H9 (cell line): Measurements from ENCODE around the gene DIS3L2. TPM values are rescaled to one million over a fixed set of nuclear protein-coding genes. Genes with fewer than 3 reads are reported as not detected.

Experiments used
- DNase-seq: peaks from one replicate; pipeline ENCODE4 v3.0.0-alpha.2; 2017
- H2AFZ ChIP-seq: one replicate; pipeline ENCODE4 v1.6.1; 2013; ENCODE audit warnings: mild to moderate bottlenecking, low read length, control low read depth, moderate library complexity
- H2AK5ac ChIP-seq: 2 replicates; pipeline ENCODE4 v1.6.1; 2013; ENCODE audit warnings: low read length, control low read depth, mixed read lengths; ENCODE audit not compliant: insufficient read length
- H2BK120ac ChIP-seq: one replicate; pipeline ENCODE4 v1.6.1; 2013; ENCODE audit warnings: low read depth, mild to moderate bottlenecking, low read length, control low read depth, inconsistent platforms; ENCODE audit not compliant: poor library complexity, severe bottlenecking
- H2BK12ac ChIP-seq: 2 replicates; pipeline ENCODE4 v1.6.1; 2013; ENCODE audit warnings: low read length, control low read depth, mixed read lengths, low read depth; ENCODE audit not compliant: insufficient read length
- H2BK15ac ChIP-seq: 2 replicates; pipeline ENCODE4 v1.6.1; 2013; ENCODE audit warnings: low read depth, low read length, control low read depth
- H2BK20ac ChIP-seq: one replicate; pipeline ENCODE4 v1.6.1; 2013; ENCODE audit warnings: low read depth, mild to moderate bottlenecking, low read length, control low read depth, inconsistent platforms; ENCODE audit not compliant: poor library complexity, severe bottlenecking
- H2BK5ac ChIP-seq: 2 replicates; pipeline ENCODE4 v1.6.1; 2013; ENCODE audit warnings: low read length, control low read depth, mixed read lengths; ENCODE audit not compliant: insufficient read length
- H3K14ac ChIP-seq: 2 replicates; pipeline ENCODE4 v1.6.1; 2013; ENCODE audit warnings: low read length, control low read depth; ENCODE audit not compliant: insufficient read depth
- H3K18ac ChIP-seq: 2 replicates; pipeline ENCODE4 v1.6.1; 2013; ENCODE audit warnings: low read depth, mild to moderate bottlenecking, mixed read lengths, low read length, control low read depth; ENCODE audit not compliant: insufficient read length
- H3K23ac ChIP-seq: 2 replicates; pipeline ENCODE4 v1.6.1; 2013; ENCODE audit warnings: low read length, control low read depth, mixed read lengths, low read depth; ENCODE audit not compliant: insufficient read length
- H3K23me2 ChIP-seq: 2 replicates; pipeline ENCODE4 v1.6.1; 2013; ENCODE audit warnings: low read depth, mild to moderate bottlenecking, mixed read lengths, low read length, control low read depth; ENCODE audit not compliant: insufficient read length, poor library complexity, severe bottlenecking
- H3K27ac ChIP-seq: 2 replicates; pipeline ENCODE4 v1.5.1; 2013; ENCODE audit warnings: low read length, control low read depth, mixed read lengths, low read depth; ENCODE audit not compliant: insufficient read length
- H3K27me3 ChIP-seq: 2 replicates; pipeline ENCODE4 v1.6.1; 2013; ENCODE audit warnings: low read length, control low read depth, inconsistent platforms; ENCODE audit not compliant: insufficient read depth
- H3K4ac ChIP-seq: 2 replicates; pipeline ENCODE4 v1.6.1; 2013; ENCODE audit warnings: low read depth, mild to moderate bottlenecking, control low read depth, inconsistent platforms, low read length, moderate library complexity
- H3K4me1 ChIP-seq: 2 replicates; pipeline ENCODE4 v1.6.1; 2013; ENCODE audit warnings: low read length, control low read depth, inconsistent platforms; ENCODE audit not compliant: insufficient read depth
- H3K4me2 ChIP-seq: 2 replicates; pipeline ENCODE4 v1.6.1; 2013; ENCODE audit warnings: low read length, control low read depth, mixed read lengths; ENCODE audit not compliant: insufficient read length, insufficient read depth
- H3K56ac ChIP-seq: 2 replicates; pipeline ENCODE4 v1.6.1; 2013; ENCODE audit warnings: low read depth, mild to moderate bottlenecking, mixed read lengths, low read length, control low read depth; ENCODE audit not compliant: insufficient read length
- H3K79me1 ChIP-seq: 2 replicates; pipeline ENCODE4 v1.6.1; 2013; ENCODE audit warnings: low read depth, mild to moderate bottlenecking, moderate library complexity, low read length, control low read depth, inconsistent platforms; ENCODE audit not compliant: insufficient read depth, poor library complexity, severe bottlenecking
- H3K79me2 ChIP-seq: 2 replicates; pipeline ENCODE4 v1.6.1; 2013; ENCODE audit warnings: low read length, control low read depth, inconsistent platforms; ENCODE audit not compliant: insufficient read depth
- H3K9ac ChIP-seq: 2 replicates; pipeline ENCODE4 v1.6.1; 2013; ENCODE audit warnings: low read length, control low read depth, mixed read lengths; ENCODE audit not compliant: insufficient read length; ENCODE audit errors: extremely low read depth
- H3K9me3 ChIP-seq: one replicate; pipeline ENCODE4 v1.6.1; 2013; ENCODE audit warnings: low read depth, low read length, inconsistent platforms; ENCODE audit not compliant: control insufficient read depth
- H3T11ph ChIP-seq: one replicate; pipeline ENCODE4 v1.6.1; 2013; ENCODE audit warnings: mild to moderate bottlenecking, low read length, control low read depth, inconsistent platforms
- H4K20me1 ChIP-seq: one replicate; pipeline ENCODE4 v1.6.1; 2013; ENCODE audit not compliant: control insufficient read depth, insufficient read length, insufficient read depth
- H4K5ac ChIP-seq: 2 replicates; pipeline ENCODE4 v1.6.1; 2013; ENCODE audit warnings: low read depth, mild to moderate bottlenecking, mixed read lengths, low read length, control low read depth; ENCODE audit not compliant: insufficient read length
- H4K8ac ChIP-seq: replicated peaks from 2 replicates; pipeline ENCODE4 v1.6.1; 2013; ENCODE audit warnings: low read length, control low read depth, mixed read lengths, low read depth; ENCODE audit not compliant: insufficient read length
- H4K91ac ChIP-seq: 2 replicates; pipeline ENCODE4 v1.6.1; 2013; ENCODE audit warnings: low read depth, mild to moderate bottlenecking, moderate library complexity, mixed read lengths, low read length, control low read depth; ENCODE audit not compliant: insufficient read length
- H3K27ac Mint-ChIP-seq, 3 experiments: 2 replicates in 2 of 3; 3 replicates in 1 of 3; pipeline ENCODE4 v1.8.0; 2020 to 2021; ENCODE audit warnings: mixed read lengths in 3 of 3, mild to moderate bottlenecking in 1 of 3, moderate library complexity in 1 of 3
- H3K27me3 Mint-ChIP-seq: 2 replicates; pipeline ENCODE4 v1.8.0; 2021; ENCODE audit warnings: low read depth, mild to moderate bottlenecking, moderate library complexity, mixed read lengths
- H3K36me3 Mint-ChIP-seq, 3 experiments: 2 replicates in 2 of 3; 3 replicates in 1 of 3; pipeline ENCODE4 v1.8.0; 2020 to 2021; ENCODE audit warnings: low read depth in 3 of 3, mixed read lengths in 3 of 3; ENCODE audit not compliant: insufficient read depth in 1 of 3
- H3K4me1 Mint-ChIP-seq, 2 experiments: 2 replicates each; pipeline ENCODE4 v1.8.0; 2020; ENCODE audit warnings: mixed read lengths in 2 of 2
- H3K4me3 Mint-ChIP-seq, 2 experiments: 2 replicates in 1 of 2; 3 replicates in 1 of 2; pipeline ENCODE4 v1.8.0; 2020 to 2021; ENCODE audit warnings: mild to moderate bottlenecking in 2 of 2, mixed read lengths in 2 of 2, moderate library complexity in 1 of 2
- H3K9me3 Mint-ChIP-seq, 2 experiments: 2 replicates in 1 of 2; 3 replicates in 1 of 2; pipeline ENCODE4 v1.8.0; 2020; ENCODE audit warnings: mild to moderate bottlenecking in 2 of 2, mixed read lengths in 2 of 2, moderate library complexity in 1 of 2
- CTCF ChIP-seq: fragments of 200-600 bp; sonication (generic); conservative IDR thresholded peaks from 3 replicates; pipeline ENCODE4 v1.8.0; 2021; ENCODE audit warnings: antibody characterized with exemption, mild to moderate bottlenecking
- WGBS: extraction: QIAGEN DNeasy Blood & Tissue Kit; methylation state at CpG from one replicate; pipeline ENCODE4 v1.1.7; 2013; ENCODE audit warnings: missing lambda C conversion rate, low lambda C conversion rate, mixed read lengths; ENCODE audit not compliant: insufficient read length; ENCODE audit errors: extremely low coverage; 5-methylcytosine and 5-hydroxymethylcytosine counted together
- total RNA-seq: library from RNA; stranded (reverse); gene quantifications from 2 replicates; pipeline ENCODE4 v1.2.1, GENCODE V29; 2021

Gene DIS3L2
- total RNA-seq, 1 experiment from 2014 or later = 28.1 TPM

GRCh38 chr2:232073699-232074098, 112.2 kb downstream of the DIS3L2 start:
- Mint-ChIP-seq H3K36me3 (no peaks in the 10 kb centered on the region), H3K4me3 (no peak overlapping the region), H3K4me1 (peaks cover 0 to 6% of the 10 kb centered on the region in 2 experiments; a peak in 3 of 4 replicates), H3K27ac (no peak overlapping the region), H3K27me3 (no peaks in the 10 kb centered on the region), H3K9me3 (no peaks in the 10 kb centered on the region)
- Histone ChIP-seq H3K18ac (no peak overlapping the region), H3K23me2 (no peaks in the 10 kb centered on the region), H2BK15ac (no peak overlapping the region), H4K20me1 (no peaks in the 10 kb centered on the region), H3K4ac (no peak overlapping the region), H2AK5ac (no peak overlapping the region), H3K23ac (no peak overlapping the region), H3K14ac (no peak overlapping the region), H4K8ac (no peak overlapping the region), H3K9me3 (no peaks in the 10 kb centered on the region), H3K4me1 (no peaks in the 10 kb centered on the region; the same call in 1 of the 2 replicates), H3K4me2 (no peak overlapping the region), H3K27ac (no peak overlapping the region), H3T11ph (no peak overlapping the region), H3K79me1 (no peaks in the 10 kb centered on the region), H4K5ac (no peak overlapping the region), H2AFZ (no peak overlapping the region), H3K56ac (no peak overlapping the region), H2BK5ac (no peak overlapping the region), H3K27me3 (no peaks in the 10 kb centered on the region), H2BK120ac (no peak overlapping the region), H3K79me2 (no peaks in the 10 kb centered on the region; the same call in 1 of the 2 replicates), H2BK20ac (no peak overlapping the region), H3K9ac (no peak overlapping the region), H4K91ac (no peak overlapping the region), H2BK12ac (no peak overlapping the region)
- TF ChIP-seq CTCF = no peak
- WGBS = no CpG with 5 or more reads among the region's 3 CpGs
- DNase-seq = no peak
